Parathyroid adenoma (tissue), 2 donors: ENCODE data around the gene ITPR1.

Experiments used
- H2AFZ ChIP-seq: fragments of 300-600 bp; sonication (generic); one replicate; pipeline ENCODE4 v1.7.0; 2017; ENCODE audit warnings: antibody characterized with exemption, mild to moderate bottlenecking
- H3K27ac ChIP-seq: fragments of 300-600 bp; sonication (generic); one replicate; pipeline ENCODE4 v1.7.0; 2017
- H3K27me3 ChIP-seq: fragments of 300-600 bp; sonication (generic); one replicate; pipeline ENCODE4 v1.7.0; 2017; ENCODE audit warnings: low read length; ENCODE audit not compliant: control insufficient read depth, insufficient read depth
- H3K36me3 ChIP-seq: fragments of 300-600 bp; sonication (generic); one replicate; pipeline ENCODE4 v1.7.0; 2017; ENCODE audit warnings: low read length; ENCODE audit not compliant: control insufficient read depth, insufficient read depth
- H3K4me1 ChIP-seq: fragments of 300-600 bp; sonication (generic); one replicate; pipeline ENCODE4 v1.7.0; 2017; ENCODE audit warnings: control low read depth
- H3K4me2 ChIP-seq: fragments of 300-600 bp; sonication (generic); one replicate; pipeline ENCODE4 v1.7.0; 2017; ENCODE audit warnings: low read length
- H3K4me3 ChIP-seq: fragments of 300-600 bp; sonication (generic); one replicate; pipeline ENCODE4 v1.7.0; 2017; ENCODE audit warnings: low read depth, low read length
- H3K79me2 ChIP-seq: fragments of 300-600 bp; sonication (generic); one replicate; pipeline ENCODE4 v1.7.0; 2017; ENCODE audit warnings: control low read depth
- H3K9ac ChIP-seq: fragments of 300-600 bp; sonication (generic); one replicate; pipeline ENCODE4 v1.7.0; 2017; ENCODE audit warnings: mild to moderate bottlenecking
- H3K9me3 ChIP-seq: fragments of 300-600 bp; sonication (generic); one replicate; pipeline ENCODE4 v1.7.0; 2017; ENCODE audit warnings: low read length; ENCODE audit not compliant: control insufficient read depth
- TF ChIP-seq, protein P1 (sequence below): fragments of 300-600 bp; sonication (generic); IDR thresholded peaks from one replicate; pipeline ENCODE4 v1.7.0; 2017; ENCODE audit warnings: antibody characterized with exemption, mild to moderate bottlenecking
- donor health status: primary hyperparathyroidism.

ITPR1 gene

DNA sequence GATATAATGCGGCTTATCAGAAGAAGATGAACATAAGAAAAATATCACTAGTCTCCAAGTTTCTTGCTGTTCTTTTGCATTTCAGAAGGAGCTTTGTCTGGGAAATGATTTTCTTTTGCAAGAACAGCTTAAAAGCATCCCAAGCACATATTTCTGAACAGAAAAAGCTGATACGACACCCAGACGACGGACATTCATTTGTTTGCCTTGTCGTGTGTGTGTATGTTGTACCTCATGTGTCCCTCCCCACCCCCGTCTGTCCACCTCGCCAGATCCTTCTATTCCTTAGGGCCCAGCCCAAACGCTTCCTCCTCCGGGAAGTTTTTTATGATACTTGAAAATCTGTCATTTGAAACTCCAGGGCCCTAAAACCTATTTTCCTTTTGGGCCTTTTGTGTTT, 8.8 kb downstream of the ITPR1 start:
- H3K27me3 ChIP-seq: no peaks in the 10 kb centered on the region
- H2AFZ ChIP-seq: no peak overlapping the region
- no peak overlapping the region for H3K4me2 ChIP-seq
- no peaks in the 10 kb centered on the region for H3K36me3 ChIP-seq
- H3K4me3 ChIP-seq: no peak overlapping the region
- H3K9me3 ChIP-seq: no peaks in the 10 kb centered on the region
- no peak overlapping the region for H3K9ac ChIP-seq
- H3K79me2 ChIP-seq: peaks cover 10% of the 10 kb centered on the region
- H3K27ac ChIP-seq: peak overlapping the region; percentile 93
- H3K4me1 ChIP-seq: peaks cover 48% of the 10 kb centered on the region
- TF ChIP-seq, protein P1, sequence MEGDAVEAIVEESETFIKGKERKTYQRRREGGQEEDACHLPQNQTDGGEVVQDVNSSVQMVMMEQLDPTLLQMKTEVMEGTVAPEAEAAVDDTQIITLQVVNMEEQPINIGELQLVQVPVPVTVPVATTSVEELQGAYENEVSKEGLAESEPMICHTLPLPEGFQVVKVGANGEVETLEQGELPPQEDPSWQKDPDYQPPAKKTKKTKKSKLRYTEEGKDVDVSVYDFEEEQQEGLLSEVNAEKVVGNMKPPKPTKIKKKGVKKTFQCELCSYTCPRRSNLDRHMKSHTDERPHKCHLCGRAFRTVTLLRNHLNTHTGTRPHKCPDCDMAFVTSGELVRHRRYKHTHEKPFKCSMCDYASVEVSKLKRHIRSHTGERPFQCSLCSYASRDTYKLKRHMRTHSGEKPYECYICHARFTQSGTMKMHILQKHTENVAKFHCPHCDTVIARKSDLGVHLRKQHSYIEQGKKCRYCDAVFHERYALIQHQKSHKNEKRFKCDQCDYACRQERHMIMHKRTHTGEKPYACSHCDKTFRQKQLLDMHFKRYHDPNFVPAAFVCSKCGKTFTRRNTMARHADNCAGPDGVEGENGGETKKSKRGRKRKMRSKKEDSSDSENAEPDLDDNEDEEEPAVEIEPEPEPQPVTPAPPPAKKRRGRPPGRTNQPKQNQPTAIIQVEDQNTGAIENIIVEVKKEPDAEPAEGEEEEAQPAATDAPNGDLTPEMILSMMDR: no peak

DNA sequence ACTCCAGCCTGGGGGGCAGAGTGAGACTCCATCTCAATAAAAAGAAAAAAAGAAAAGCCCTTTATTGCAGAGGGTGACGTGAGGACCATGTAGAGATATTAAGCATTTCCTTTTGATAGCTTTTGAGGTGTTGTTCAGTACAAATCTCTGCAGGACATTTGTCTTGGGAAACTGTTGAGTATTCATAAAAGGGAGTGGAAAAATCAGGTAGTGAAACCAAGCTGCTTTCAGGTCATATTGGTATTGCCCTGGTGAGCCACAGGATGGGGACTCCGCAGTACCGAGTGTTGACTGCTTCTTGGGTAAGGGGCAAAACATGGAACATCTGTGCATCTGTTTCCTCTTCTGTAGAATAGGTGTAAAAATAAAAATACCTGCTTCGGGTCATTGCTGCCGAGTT, 9.9 kb downstream of the ITPR1 start:
- peaks cover 19% of the 10 kb centered on the region for H3K79me2 ChIP-seq
- TF ChIP-seq, protein P1: no peak
- H3K9ac ChIP-seq: no peak overlapping the region
- no peaks in the 10 kb centered on the region for H3K27me3 ChIP-seq
- no peaks in the 10 kb centered on the region for H3K36me3 ChIP-seq
- no peaks in the 10 kb centered on the region for H3K9me3 ChIP-seq
- peaks cover 48% of the 10 kb centered on the region for H3K4me1 ChIP-seq
- no peak overlapping the region for H3K4me3 ChIP-seq
- peak overlapping the region; percentile 65 for H2AFZ ChIP-seq
- peak overlapping the region; percentile 55 for H3K4me2 ChIP-seq
- peak overlapping the region; percentile 93 for H3K27ac ChIP-seq

DNA sequence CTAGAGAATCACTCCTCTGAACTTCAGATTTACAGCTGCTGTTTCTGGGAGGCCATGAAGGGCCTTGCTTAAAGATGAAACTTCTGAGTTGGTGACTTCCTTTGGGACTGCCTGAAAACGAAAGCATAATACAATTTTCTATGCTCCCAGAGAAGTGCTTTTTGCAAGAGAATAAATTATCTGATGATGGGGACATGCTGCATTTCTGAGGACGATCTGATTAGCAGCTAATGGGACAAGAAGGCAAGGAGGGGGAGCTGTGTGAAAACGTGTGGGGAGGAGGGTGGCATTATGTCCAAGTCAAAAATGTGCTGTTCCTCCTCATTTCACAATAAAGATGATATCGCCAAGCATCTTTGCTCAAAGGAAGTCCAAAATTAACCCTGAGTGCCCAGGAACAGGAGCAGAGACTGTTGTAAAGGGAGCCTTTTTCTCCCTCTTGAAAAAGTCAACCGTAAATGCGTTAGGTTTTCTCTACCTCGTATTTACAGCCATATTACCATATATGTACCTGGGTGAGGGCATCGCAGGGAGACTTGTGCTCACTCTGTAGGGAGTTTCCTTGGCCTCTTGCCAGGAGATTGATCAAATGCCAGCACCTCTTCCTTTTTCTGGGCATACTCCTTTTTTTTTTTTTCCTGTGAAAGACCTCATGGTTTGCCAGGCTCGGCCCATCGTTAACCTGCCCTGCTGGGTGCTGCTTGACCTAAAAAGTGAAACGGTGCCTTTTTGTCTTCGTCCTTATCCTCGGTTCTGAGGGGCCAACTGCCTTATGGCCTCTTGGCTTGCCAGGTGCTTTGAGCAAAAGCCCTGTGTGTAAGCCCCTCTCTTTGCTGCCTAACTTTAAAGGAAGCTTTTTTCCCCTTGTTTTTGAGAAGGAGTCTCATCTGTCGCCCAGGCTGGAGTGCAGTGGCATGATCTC, 11.5 kb downstream of the ITPR1 start:
- H3K36me3 ChIP-seq: no peaks in the 10 kb centered on the region
- H2AFZ ChIP-seq: peak overlapping the region; percentile 65
- no peaks in the 10 kb centered on the region for H3K9me3 ChIP-seq
- no peaks in the 10 kb centered on the region for H3K27me3 ChIP-seq
- peaks cover 48% of the 10 kb centered on the region for H3K4me1 ChIP-seq
- peak overlapping the region; percentile 82 for H3K4me2 ChIP-seq
- TF ChIP-seq, protein P1: no peak
- H3K4me3 ChIP-seq: peak overlapping the region; percentile 46
- no peak overlapping the region for H3K9ac ChIP-seq
- peaks cover 24% of the 10 kb centered on the region for H3K79me2 ChIP-seq
- peak overlapping the region; percentile 93 for H3K27ac ChIP-seq

DNA sequence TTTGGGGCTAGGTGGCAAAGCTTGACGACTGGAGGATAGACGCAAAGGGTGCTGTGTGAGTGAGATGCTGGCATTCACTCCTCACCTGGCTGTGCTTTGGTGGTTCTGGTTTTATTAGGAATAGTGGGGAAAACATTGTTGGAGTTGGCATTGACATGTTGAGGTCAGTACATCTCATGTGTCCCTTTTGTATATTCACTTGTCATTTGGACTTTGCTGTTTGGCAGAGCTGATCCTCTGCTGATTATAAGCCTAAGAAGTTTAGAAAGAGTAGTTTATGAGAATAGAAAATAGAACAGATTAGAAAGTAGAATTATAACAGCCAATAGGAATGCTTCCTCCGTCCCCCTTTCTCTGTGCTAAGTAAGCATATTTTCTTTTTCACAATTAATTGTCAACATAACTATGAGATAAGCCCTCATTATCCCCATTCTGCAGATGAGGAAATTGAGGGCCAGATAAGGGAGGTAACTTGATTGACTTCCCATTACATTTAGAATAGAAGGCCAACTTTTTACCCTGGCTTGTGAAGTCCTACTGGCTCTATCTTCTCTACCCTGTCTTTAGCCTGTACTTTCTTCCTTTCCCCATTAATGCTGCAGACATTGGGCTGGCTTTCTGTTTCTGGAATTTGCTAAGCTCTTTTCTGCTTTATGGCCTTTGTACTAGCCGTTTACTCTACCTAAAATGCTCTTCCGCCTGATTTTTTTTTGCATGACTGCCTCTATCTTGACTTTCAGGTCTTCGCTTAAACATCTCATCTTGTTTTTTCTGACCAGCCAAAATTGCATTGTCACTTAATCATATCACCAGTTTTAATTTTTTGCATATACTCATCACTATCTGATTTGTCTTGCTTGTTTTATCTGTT, 12.8 kb downstream of the ITPR1 start:
- H3K4me1 ChIP-seq: peaks cover 48% of the 10 kb centered on the region
- H3K4me2 ChIP-seq: peak overlapping the region; percentile 82
- H3K9me3 ChIP-seq: no peaks in the 10 kb centered on the region
- no peaks in the 10 kb centered on the region for H3K27me3 ChIP-seq
- H3K36me3 ChIP-seq: no peaks in the 10 kb centered on the region
- peak overlapping the region; percentile 38 for H3K4me3 ChIP-seq
- TF ChIP-seq, protein P1: no peak
- peak overlapping the region; percentile 93 for H3K27ac ChIP-seq
- no peak overlapping the region for H2AFZ ChIP-seq
- no peak overlapping the region for H3K9ac ChIP-seq
- peaks cover 35% of the 10 kb centered on the region for H3K79me2 ChIP-seq
